SK-MEL-5 (cell line): ENCODE results near the gene ARHGEF26. TPM values are rescaled to one million over a fixed set of nuclear protein-coding genes. Genes with fewer than 3 reads are reported as not detected.
A peak's percentile ranks its signal among the peaks of the same experiment; 100 is the strongest.

ENCODE experiments used
- DNase-seq: peaks from one replicate; pipeline ENCODE4 v3.0.0-alpha.2; 2016; ENCODE audit warnings: low read depth, low spot score
- in situ Hi-C: cut with HindIII; loops from 2 replicates; pipeline ENCODE4 v1.10.0; 2016; ENCODE audit warnings: low sequenced_read_pairs, high pct_unique_total_duplicates, low pct_unique_long_range_greater_than_20kb
- total RNA-seq: library from RNA; depleted of rRNA; stranded (reverse); fragments of >200 nt; shearing (Covaris generic); gene quantifications from 2 replicates; pipeline ENCODE4 v1.2.3, GENCODE V29; 2014

Gene ARHGEF26
- total RNA-seq, 1 experiment from 2014 or later = 31.2 TPM

DNA sequence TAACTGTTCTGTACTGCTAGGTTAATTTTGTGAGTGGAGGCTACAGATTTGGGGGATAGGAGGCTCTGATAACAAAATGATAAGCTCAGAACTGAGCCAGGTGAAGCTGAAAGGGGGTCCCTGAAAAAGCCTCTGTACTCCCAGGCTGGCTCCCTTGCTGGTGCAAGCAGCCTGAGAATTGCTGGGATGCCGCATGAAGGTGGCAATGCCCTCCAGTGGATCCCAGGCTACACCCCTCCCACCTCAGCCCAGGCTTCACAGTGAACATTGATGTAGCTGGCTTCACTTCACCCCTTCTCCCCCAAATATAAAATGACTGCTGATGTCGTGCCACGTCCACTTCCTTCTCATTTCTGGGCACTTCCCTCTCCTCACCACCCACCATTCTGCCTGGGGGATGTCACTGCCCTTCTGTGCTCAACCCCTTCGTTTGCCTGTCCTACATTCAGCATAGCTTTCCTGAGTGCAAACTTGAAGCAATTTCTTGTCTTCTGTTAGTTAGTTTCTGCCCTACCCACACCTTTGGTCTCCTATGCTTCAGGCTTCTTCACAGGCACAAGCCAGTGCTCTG lies 9.7 kb upstream of the ARHGEF26 start:
- DNase-seq = no peak
- in situ Hi-C loops = no loop called here

- no peak for DNase-seq
- in situ Hi-C loops = no loop called here
Observed at GRCh38 chr3:154112146-154112852, 8.9 kb upstream of the ARHGEF26 start.

DNA sequence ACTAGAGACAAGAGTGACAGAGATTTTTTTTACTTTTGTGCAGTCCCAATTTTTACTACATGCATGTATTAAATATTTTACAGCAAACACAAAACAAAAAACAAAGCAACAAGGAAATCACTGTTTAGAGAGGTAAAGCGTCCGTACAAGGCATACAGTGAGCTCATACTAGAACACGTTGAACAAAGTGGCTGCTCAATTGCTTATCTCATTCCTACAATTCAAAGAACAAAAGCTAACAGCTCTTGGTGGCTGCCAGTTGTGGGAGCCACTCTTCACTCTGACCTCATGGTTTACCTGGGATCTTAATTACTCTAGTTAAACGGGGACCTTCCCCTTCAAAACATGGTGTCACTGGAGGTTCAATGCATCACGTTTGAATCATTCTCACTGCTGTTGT lies 7.6 kb upstream of the ARHGEF26 start:
- in situ Hi-C loops = no loop called here
- DNase-seq = no peak

DNA sequence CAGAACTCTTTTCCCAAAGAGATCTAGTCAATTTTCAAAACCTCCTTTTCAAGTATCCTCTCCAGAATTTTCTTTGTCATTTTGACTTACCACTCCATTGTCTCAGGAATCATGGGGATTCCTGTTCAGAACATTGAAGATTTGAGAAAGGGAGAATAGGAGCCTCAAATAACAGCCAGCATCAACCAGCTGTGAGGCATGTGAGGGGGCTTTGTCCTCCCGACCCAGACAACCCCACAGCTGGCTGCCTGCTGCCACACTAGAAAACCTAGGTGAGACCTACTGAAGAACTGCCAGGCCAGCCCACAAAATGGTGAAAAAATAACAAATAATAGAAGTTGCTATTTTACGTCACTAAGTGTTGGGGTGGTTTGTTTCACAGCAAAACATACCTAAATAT lies 5.9 kb upstream of the ARHGEF26 start:
- in situ Hi-C loops = no loop called here
- DNase-seq = no peak

- no peak for DNase-seq
- in situ Hi-C loops = no loop called here
Observed at GRCh38 chr3:154119951-154120350, 1.2 kb upstream of the ARHGEF26 start.

DNA sequence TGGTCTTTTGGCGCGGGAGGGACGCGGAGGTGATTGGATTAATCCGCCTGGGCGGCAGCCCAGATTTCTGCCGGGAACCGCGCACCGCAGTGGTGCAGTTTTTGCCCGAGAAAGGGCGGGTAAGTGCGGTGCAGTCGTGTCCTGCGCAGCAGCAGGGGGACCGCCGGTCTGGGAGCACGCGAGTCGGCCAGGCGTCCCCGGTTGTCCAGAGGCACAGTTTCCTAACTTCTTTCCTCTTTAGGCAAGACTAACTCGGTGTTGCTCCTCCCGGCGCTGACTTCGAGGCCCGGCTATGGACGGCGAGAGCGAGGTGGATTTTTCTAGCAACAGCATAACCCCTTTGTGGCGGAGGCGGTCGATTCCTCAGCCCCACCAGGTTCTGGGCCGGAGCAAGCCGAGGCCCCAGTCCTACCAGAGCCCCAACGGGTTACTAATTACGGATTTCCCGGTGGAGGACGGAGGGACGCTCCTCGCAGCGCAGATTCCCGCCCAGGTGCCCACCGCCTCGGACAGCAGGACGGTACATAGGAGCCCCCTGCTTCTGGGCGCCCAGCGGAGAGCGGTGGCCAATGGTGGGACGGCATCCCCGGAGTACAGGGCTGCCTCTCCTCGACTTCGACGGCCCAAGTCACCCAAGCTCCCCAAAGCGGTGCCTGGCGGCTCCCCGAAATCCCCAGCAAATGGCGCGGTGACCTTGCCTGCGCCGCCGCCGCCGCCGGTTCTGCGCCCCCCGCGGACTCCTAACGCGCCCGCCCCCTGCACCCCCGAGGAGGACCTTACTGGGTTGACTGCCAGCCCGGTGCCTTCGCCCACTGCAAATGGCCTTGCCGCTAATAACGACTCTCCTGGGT lies 736 bp downstream of the ARHGEF26 start:
- no peak for DNase-seq
- in situ Hi-C loops = no loop called here

DNA sequence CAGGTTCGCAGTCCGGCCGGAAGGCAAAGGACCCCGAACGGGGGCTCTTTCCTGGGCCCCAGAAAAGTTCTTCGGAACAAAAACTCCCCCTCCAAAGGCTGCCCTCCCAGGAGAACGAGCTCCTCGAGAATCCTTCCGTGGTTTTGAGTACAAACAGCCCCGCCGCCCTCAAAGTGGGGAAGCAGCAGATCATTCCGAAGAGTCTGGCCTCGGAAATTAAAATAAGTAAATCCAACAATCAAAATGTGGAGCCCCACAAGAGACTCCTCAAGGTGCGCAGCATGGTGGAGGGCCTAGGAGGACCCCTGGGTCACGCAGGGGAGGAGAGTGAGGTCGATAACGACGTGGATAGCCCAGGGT lies 1.3 kb downstream of the ARHGEF26 start:
- in situ Hi-C loops = no loop called here
- no peak for DNase-seq

GRCh38 chr3:154122912-154123559 lies 1.8 kb downstream of the ARHGEF26 start:
- in situ Hi-C loops = no loop called here

GRCh38 chr3:154123906-154124305 lies 2.7 kb downstream of the ARHGEF26 start:
- DNase-seq = no peak

More at GRCh38 chr3:154122912-154123559, 1.8 kb downstream of the ARHGEF26 start:
- DNase-seq = peak; percentile 31

DNA sequence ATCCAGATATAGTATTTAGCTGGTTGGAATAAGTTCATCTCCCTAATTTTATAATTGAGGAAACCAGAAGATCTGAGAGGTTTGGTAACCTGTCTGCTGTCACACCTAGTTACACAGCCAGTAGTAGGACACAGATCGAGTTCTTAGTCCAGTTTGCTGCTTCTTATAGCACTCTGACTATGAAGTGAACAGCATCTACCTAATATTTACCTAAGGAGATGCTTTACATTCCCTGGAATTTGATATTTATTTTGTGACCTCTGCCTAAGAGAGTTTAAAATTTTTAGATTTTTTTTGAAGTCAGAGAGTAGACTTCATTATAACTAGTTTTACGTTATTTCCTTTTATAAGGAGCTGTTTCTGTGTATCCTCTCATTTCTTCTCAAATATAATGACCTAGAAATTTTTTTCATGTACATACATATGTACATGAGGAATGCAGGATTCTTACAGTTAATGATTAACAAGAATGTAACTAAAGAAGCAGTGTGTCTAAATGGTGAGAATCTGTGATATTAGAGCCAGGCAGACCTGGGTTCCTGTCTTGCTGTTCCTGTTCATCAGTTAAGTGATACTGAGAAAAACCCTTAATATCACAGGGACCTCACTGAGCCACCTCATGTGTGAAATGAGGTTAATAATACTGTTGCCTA lies 4.3 kb downstream of the ARHGEF26 start:
- DNase-seq = no peak
- in situ Hi-C loops = no loop called here

More at GRCh38 chr3:154123906-154124305, 2.7 kb downstream of the ARHGEF26 start:
- in situ Hi-C loops = no loop called here

GRCh38 chr3:154126651-154127050 lies 5.5 kb downstream of the ARHGEF26 start:
- DNase-seq = no peak
- in situ Hi-C loops = no loop called here

GRCh38 chr3:154129625-154130024 lies 8.4 kb downstream of the ARHGEF26 start:
- in situ Hi-C loops = no loop called here
- DNase-seq = no peak

DNA sequence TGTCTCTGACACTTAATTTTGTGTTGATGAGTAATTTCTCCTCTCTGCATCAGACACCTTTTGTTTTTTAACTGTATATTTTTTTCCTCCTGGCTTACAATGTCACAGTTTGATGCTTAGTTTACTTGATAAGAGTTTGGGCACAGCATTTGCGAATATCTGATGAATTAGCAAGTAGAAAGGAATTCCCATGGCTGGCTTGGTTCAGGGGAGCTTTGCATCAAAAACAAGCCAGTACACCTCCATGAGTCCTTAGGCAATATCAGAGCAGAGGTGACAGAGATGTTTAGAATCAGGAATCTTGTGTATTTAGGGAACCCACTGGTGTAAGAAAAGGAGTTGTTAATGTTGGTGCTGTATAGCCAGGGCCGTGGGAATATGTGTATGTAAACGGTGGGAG lies 9.3 kb downstream of the ARHGEF26 start:
- no peak for DNase-seq
- in situ Hi-C loops = no loop called here

DNA sequence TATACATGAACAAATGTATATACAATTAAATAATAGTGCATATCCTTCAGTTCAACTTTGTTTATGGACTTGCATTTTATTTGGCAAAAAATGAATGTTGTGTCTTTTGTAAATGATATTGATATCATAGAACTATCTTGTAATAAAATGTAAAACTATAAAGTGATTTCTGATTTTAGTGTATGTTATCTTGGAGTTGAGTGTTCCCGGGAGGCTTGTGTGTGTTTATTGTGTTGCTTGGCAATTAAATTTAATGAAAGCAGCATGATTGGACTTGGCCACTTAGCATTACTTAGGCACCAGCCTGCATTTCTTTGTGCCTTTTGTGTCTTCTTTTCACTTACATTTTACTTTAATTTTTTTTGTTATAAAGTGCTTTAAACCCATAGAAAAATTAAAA lies 10.6 kb downstream of the ARHGEF26 start:
- no peak for DNase-seq
- in situ Hi-C loops = no loop called here

- DNase-seq = no peak
- in situ Hi-C loops = no loop called here
Observed at GRCh38 chr3:154132777-154133375, 11.7 kb downstream of the ARHGEF26 start.

GRCh38 chr3:154135511-154136173 lies 14.5 kb downstream of the ARHGEF26 start:
- no peak for DNase-seq
- in situ Hi-C loops = no loop called here

DNA sequence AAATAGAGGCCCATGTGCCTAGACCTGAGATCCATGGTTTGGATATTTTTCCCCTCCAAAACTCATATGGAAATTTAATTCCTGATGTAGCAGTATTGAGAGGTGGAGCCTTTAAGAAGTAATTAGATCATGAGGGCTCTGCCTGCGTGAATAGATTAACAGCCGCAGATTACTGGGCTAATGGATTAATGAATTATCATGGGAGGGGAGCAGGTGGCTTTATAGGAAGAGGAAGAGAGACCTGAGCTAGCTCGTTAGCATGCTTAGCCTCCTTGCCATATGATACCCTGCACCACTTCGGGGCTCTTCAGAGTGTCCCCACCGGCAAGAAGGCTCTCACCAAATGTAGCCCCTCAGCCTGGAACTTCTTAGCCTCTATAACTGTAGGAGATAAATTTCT lies 15.8 kb downstream of the ARHGEF26 start:
- in situ Hi-C loops = no loop called here
- DNase-seq = no peak
